GM23338 (cell line): ENCODE results near the gene UCKL1.
A peak's percentile ranks its signal among the peaks of the same experiment; 100 is the strongest.

ENCODE experiments used
- CTCF ChIP-seq, 2 experiments: fragments of 200-600 bp in 1 of 2; sonication (generic) in 1 of 2; conservative IDR thresholded peaks; 2 replicates each; pipeline versions ENCODE4 v1.5.1 to v1.6.1; 2016 to 2017; ENCODE audit warnings: antibody characterized with exemption in 2 of 2, low read depth in 2 of 2, mild to moderate bottlenecking in 2 of 2, moderate library complexity in 1 of 2
- ETS1 ChIP-seq: IDR thresholded peaks from 2 replicates; pipeline ENCODE4 v1.6.1; 2016; ENCODE audit warnings: antibody characterized with exemption
- EZH2 ChIP-seq: fragments of 200-600 bp; sonication (generic); IDR thresholded peaks from one replicate; pipeline ENCODE4 v1.8.0; 2017; ENCODE audit warnings: antibody characterized with exemption, mild to moderate bottlenecking, low read depth; ENCODE audit not compliant: unreplicated experiment
- JUNB ChIP-seq: IDR thresholded peaks from one replicate; pipeline ENCODE4 v1.6.1; 2016; ENCODE audit warnings: antibody characterized with exemption; ENCODE audit not compliant: unreplicated experiment
- REST ChIP-seq: IDR thresholded peaks from one replicate; pipeline ENCODE4 v1.6.1; 2018; ENCODE audit warnings: antibody characterized with exemption; ENCODE audit not compliant: unreplicated experiment

GRCh38 chr20:63957004-63957689 lies 931 bp upstream of the UCKL1 start:
- TF ChIP-seq EZH2, result no peak
- TF ChIP-seq CTCF (conservative IDR thresholded peaks at IDR 0.05; ENCODE audit: low read depth in 2 of 2), result peak; percentile 12 to 21; a peak in 1 of 4 replicates
- peak; percentile 24 for TF ChIP-seq ETS1
- no peak for TF ChIP-seq REST
- no peak for TF ChIP-seq JUNB
